ENCODE measurements around the gene DNAH2. TPM values are rescaled to one million over a fixed set of nuclear protein-coding genes. Genes with fewer than 3 reads are reported as not detected.

Gene DNAH2
- polyA plus RNA-seq, 1 donor from 2014 or later = 2.0 TPM

GRCh38 chr17:7848131-7848579 lies 130.6 kb downstream of the DNAH2 start:
- Histone ChIP-seq H4K20me1 (ENCODE audit: insufficient read depth) (peaks cover 79% of the 10 kb centered on the region), H3K27ac (ENCODE audit: low read length) (no peak overlapping the region), H3K79me2 (replicated peaks; ENCODE audit: insufficient read depth, low read length) (peaks cover 31% of the 10 kb centered on the region), H3K27me3 (ENCODE audit: insufficient read depth, low read depth, low read length) (no peaks in the 10 kb centered on the region), H3K36me3 (ENCODE audit: insufficient read depth, low read length) (peaks cover 8% of the 10 kb centered on the region), H3K4me3 (ENCODE audit: low read length) (no peak overlapping the region), H3K9me3 (ENCODE audit: low read length) (no peaks in the 10 kb centered on the region), H3K4me2 (ENCODE audit: low read length) (no peak overlapping the region), H3K9me2 (ENCODE audit: insufficient read depth, low read length) (no peaks in the 10 kb centered on the region), H3F3A (ENCODE audit: insufficient read depth, low read length, poor library complexity, severe bottlenecking) (peaks cover 11% of the 10 kb centered on the region), H3K9ac (ENCODE audit: low read length) (no peak overlapping the region), H2AFZ (ENCODE audit: low read depth, low read length) (no peak overlapping the region)
- TF ChIP-seq SMC3 (conservative IDR thresholded peaks at IDR 0.05; ENCODE audit: poor library complexity) (no peak), RAD21 (conservative IDR thresholded peaks at IDR 0.05) (no peak), TAF1 (IDR thresholded peaks at IDR 0.05; ENCODE audit: low read depth) (no peak), REST (IDR thresholded peaks at IDR 0.05; ENCODE audit: borderline replicate concordance) (no peak), EP300 (conservative IDR thresholded peaks at IDR 0.05; ENCODE audit: poor library complexity, severe bottlenecking) (no peak), MXI1 (conservative IDR thresholded peaks at IDR 0.05; ENCODE audit: poor library complexity, severe bottlenecking) (no peak), CTCF (IDR thresholded peaks at IDR 0.05; ENCODE audit: poor library complexity, severe bottlenecking) (no peak), POLR2AphosphoS5 (IDR thresholded peaks at IDR 0.05) (no peak), EZH2 (IDR thresholded peaks at IDR 0.05; ENCODE audit: borderline replicate concordance, insufficient read depth, low read length, poor library complexity, severe bottlenecking) (no peak)

GRCh38 chr17:7848739-7849129 lies 131.2 kb downstream of the DNAH2 start:
- peaks cover 73% of the 10 kb centered on the region for H4K20me1 ChIP-seq (ENCODE audit: insufficient read depth)
- no peaks in the 10 kb centered on the region for H3K9me2 ChIP-seq (ENCODE audit: insufficient read depth, low read length)
- H3K4me3 ChIP-seq (ENCODE audit: low read length) = no peak overlapping the region
- no peak overlapping the region for H3K27ac ChIP-seq (ENCODE audit: low read length)
- H3K79me2 ChIP-seq (replicated peaks; ENCODE audit: insufficient read depth, low read length) = peaks cover 26% of the 10 kb centered on the region
- H3K36me3 ChIP-seq (ENCODE audit: insufficient read depth, low read length) = peaks cover 8% of the 10 kb centered on the region
- no peak overlapping the region for H3K4me2 ChIP-seq (ENCODE audit: low read length)
- no peaks in the 10 kb centered on the region for H3K9me3 ChIP-seq (ENCODE audit: low read length)
- no peak overlapping the region for H2AFZ ChIP-seq (ENCODE audit: low read depth, low read length)
- peaks cover 11% of the 10 kb centered on the region for H3F3A ChIP-seq (ENCODE audit: insufficient read depth, low read length, poor library complexity, severe bottlenecking)
- TF ChIP-seq EZH2 (IDR thresholded peaks at IDR 0.05; ENCODE audit: borderline replicate concordance, insufficient read depth, low read length, poor library complexity, severe bottlenecking) (no peak), CTCF (IDR thresholded peaks at IDR 0.05; ENCODE audit: poor library complexity, severe bottlenecking) (no peak), MXI1 (conservative IDR thresholded peaks at IDR 0.05; ENCODE audit: poor library complexity, severe bottlenecking) (no peak), POLR2AphosphoS5 (IDR thresholded peaks at IDR 0.05) (no peak), SMC3 (conservative IDR thresholded peaks at IDR 0.05; ENCODE audit: poor library complexity) (no peak), TAF1 (IDR thresholded peaks at IDR 0.05; ENCODE audit: low read depth) (no peak), REST (IDR thresholded peaks at IDR 0.05; ENCODE audit: borderline replicate concordance) (no peak), RAD21 (conservative IDR thresholded peaks at IDR 0.05) (no peak), EP300 (conservative IDR thresholded peaks at IDR 0.05; ENCODE audit: poor library complexity, severe bottlenecking) (no peak)
- H3K9ac ChIP-seq (ENCODE audit: low read length) = no peak overlapping the region
- no peaks in the 10 kb centered on the region for H3K27me3 ChIP-seq (ENCODE audit: insufficient read depth, low read depth, low read length)
